GM13977 (cell line): Measurements from ENCODE around the gene NOS1AP.

Source experiments
- DNase-seq: peaks from one replicate; pipeline ENCODE4 v3.0.0; 2012; ENCODE audit warnings: low spot score
- CTCF ChIP-seq: IDR thresholded peaks from 2 replicates; pipeline ENCODE4 v1.5.1; 2012; ENCODE audit warnings: mild to moderate bottlenecking, control low read depth; ENCODE audit not compliant: insufficient read depth; ENCODE audit errors: extremely low read depth, missing control alignments
- in situ Hi-C: fragments of 300-500 bp; cut with MboI; formaldehyde crosslinking; loops from one replicate; pipeline ENCODE4 v1.12.0; 2022; ENCODE audit warnings: low sequenced_read_pairs, low pct_unique_long_range_greater_than_20kb, mixed read lengths, inconsistent platforms; ENCODE audit not compliant: unreplicated experiment

Gene NOS1AP

GRCh38 chr1:162067466-162067865 is 2.0 kb upstream of the NOS1AP start:
- no peak for DNase-seq
- TF ChIP-seq CTCF, result no peak
- in situ Hi-C loops, result no loop called here

GRCh38 chr1:162068301-162068700 is 1.2 kb upstream of the NOS1AP start:
- no peak for DNase-seq
- in situ Hi-C loops, result no loop called here

GRCh38 chr1:162070094-162070748 is 730 bp downstream of the NOS1AP start:
- TF ChIP-seq CTCF, result no peak
- in situ Hi-C loops, result no loop called here
- no peak for DNase-seq

More at GRCh38 chr1:162068301-162068700, 1.2 kb upstream of the NOS1AP start:
- TF ChIP-seq CTCF, result no peak

- in situ Hi-C loops, result no loop called here
- DNase-seq, result no peak
- TF ChIP-seq CTCF, result no peak
Measured at GRCh38 chr1:162070825-162071224, 1.3 kb downstream of the NOS1AP start.

GRCh38 chr1:162072740-162073139 is 3.2 kb downstream of the NOS1AP start:
- in situ Hi-C loops, result no loop called here
- no peak for TF ChIP-seq CTCF
- DNase-seq, result no peak

GRCh38 chr1:162074276-162075005 is 5.0 kb downstream of the NOS1AP start:
- no peak for DNase-seq
- TF ChIP-seq CTCF, result no peak
- in situ Hi-C loops, result no loop called here

GRCh38 chr1:162075862-162076261 is 6.4 kb downstream of the NOS1AP start:
- no peak for DNase-seq
- no peak for TF ChIP-seq CTCF
- in situ Hi-C loops, result no loop called here
